Measurements from ENCODE around the gene AATK.
A peak's percentile ranks its signal among the peaks of the same experiment; 100 is the strongest.

- TF ChIP-seq WIZ (CRISPR knock-in tag; IDR thresholded peaks at IDR 0.05) (no peak), CTCF (CRISPR knock-in tag; IDR thresholded peaks at IDR 0.05) (no peak), MAX (IDR thresholded peaks at IDR 0.05) (0 out of 2 replicates have a peak, but pooled peaks have one; percentile 17), POLR2AphosphoS5 (IDR thresholded peaks at IDR 0.05; ENCODE audit: low read depth, low read length) (no peak), ATF6 (CRISPR knock-in tag; conservative IDR thresholded peaks at IDR 0.05) (no peak), RFX1 (IDR thresholded peaks at IDR 0.05) (no peak), ZSCAN30 (CRISPR knock-in tag; IDR thresholded peaks at IDR 0.05) (no peak), GPN1 (CRISPR knock-in tag; IDR thresholded peaks at IDR 0.05; ENCODE audit: borderline replicate concordance) (no peak), TFDP2 (CRISPR knock-in tag; IDR thresholded peaks at IDR 0.05) (no peak), CREB1 (IDR thresholded peaks at IDR 0.05) (no peak), CREB1 (CRISPR knock-in tag; IDR thresholded peaks at IDR 0.05) (no peak), ZNF362 (CRISPR knock-in tag; IDR thresholded peaks at IDR 0.05; ENCODE audit: borderline replicate concordance) (no peak), RAD21 (CRISPR knock-in tag; IDR thresholded peaks at IDR 0.05) (no peak), ZNF329 (CRISPR knock-in tag; IDR thresholded peaks at IDR 0.05; ENCODE audit: low read depth) (no peak), CSRNP1 (CRISPR knock-in tag; IDR thresholded peaks at IDR 0.05) (no peak)
Measured at GRCh38 chr17:81132197-81132540, 33.9 kb downstream of the AATK start.

Measured in HepG2 (cell line).